ENCODE results near the gene PLD4. TPM values are rescaled to one million over a fixed set of nuclear protein-coding genes. Genes with fewer than 3 reads are reported as not detected.

Gene PLD4
- total and polyA plus RNA-seq, 2 experiments from 2014 or later = not detected

GRCh38 chr14:104954746-104955395 is 30.2 kb downstream of the PLD4 start:
- Mint-ChIP-seq H3K4me1 (no peaks in the 10 kb centered on the region), H3K9me3 (peaks cover 8% of the 10 kb centered on the region), H3K27me3 (ENCODE audit: insufficient read depth, low read depth, poor library complexity) (peaks cover 8% of the 10 kb centered on the region), H3K27ac (no peak overlapping the region), H3K4me3 (no peak overlapping the region), H3K36me3 (ENCODE audit: low read depth) (peaks cover 4% of the 10 kb centered on the region; the same call in 2 of the 3 replicates)
- H3K4me3 ChIP-seq = no peak overlapping the region
- no peaks in the 10 kb centered on the region for H3K79me2 ChIP-seq (replicated peaks; ENCODE audit: insufficient read depth)
- no peaks in the 10 kb centered on the region for H3K27me3 ChIP-seq (ENCODE audit: insufficient read depth)
- no peaks in the 10 kb centered on the region for H4K20me1 ChIP-seq (replicated peaks; ENCODE audit: insufficient read depth)
- H3K4me2 ChIP-seq = no peak overlapping the region
- no peaks in the 10 kb centered on the region for H3K9me2 ChIP-seq (ENCODE audit: insufficient read depth)
- no peaks in the 10 kb centered on the region for H3K4me1 ChIP-seq (ENCODE audit: insufficient read depth)
- no peaks in the 10 kb centered on the region for H3K36me3 ChIP-seq (ENCODE audit: insufficient read depth)
- no peak overlapping the region for H2AFZ ChIP-seq
- TF ChIP-seq JUNB (IDR thresholded peaks at IDR 0.05; ENCODE audit: unreplicated experiment) (no peak), ZNF331 (CRISPR knock-in tag; IDR thresholded peaks at IDR 0.05; ENCODE audit: low read depth) (no peak), CTCF (conservative IDR thresholded peaks at IDR 0.05; ENCODE audit: low read depth in 2 of 2) (no peak), REST (IDR thresholded peaks at IDR 0.05; ENCODE audit: unreplicated experiment) (no peak), EZH2 (IDR thresholded peaks at IDR 0.05; ENCODE audit: low read depth, unreplicated experiment) (no peak), POLR2AphosphoS5 (IDR thresholded peaks at IDR 0.05; ENCODE audit: low read depth) (no peak), EZH2phosphoT487 (IDR thresholded peaks at IDR 0.05; ENCODE audit: unreplicated experiment) (no peak), ZNF114 (CRISPR knock-in tag; IDR thresholded peaks at IDR 0.05) (no peak), CREB1 (CRISPR knock-in tag; IDR thresholded peaks at IDR 0.05; ENCODE audit: low read depth) (no peak), NANOG (IDR thresholded peaks at IDR 0.05; ENCODE audit: borderline replicate concordance) (no peak), STAT1 (IDR thresholded peaks at IDR 0.05; ENCODE audit: unreplicated experiment) (no peak)
- TF ChIP-seq, protein P1, sequence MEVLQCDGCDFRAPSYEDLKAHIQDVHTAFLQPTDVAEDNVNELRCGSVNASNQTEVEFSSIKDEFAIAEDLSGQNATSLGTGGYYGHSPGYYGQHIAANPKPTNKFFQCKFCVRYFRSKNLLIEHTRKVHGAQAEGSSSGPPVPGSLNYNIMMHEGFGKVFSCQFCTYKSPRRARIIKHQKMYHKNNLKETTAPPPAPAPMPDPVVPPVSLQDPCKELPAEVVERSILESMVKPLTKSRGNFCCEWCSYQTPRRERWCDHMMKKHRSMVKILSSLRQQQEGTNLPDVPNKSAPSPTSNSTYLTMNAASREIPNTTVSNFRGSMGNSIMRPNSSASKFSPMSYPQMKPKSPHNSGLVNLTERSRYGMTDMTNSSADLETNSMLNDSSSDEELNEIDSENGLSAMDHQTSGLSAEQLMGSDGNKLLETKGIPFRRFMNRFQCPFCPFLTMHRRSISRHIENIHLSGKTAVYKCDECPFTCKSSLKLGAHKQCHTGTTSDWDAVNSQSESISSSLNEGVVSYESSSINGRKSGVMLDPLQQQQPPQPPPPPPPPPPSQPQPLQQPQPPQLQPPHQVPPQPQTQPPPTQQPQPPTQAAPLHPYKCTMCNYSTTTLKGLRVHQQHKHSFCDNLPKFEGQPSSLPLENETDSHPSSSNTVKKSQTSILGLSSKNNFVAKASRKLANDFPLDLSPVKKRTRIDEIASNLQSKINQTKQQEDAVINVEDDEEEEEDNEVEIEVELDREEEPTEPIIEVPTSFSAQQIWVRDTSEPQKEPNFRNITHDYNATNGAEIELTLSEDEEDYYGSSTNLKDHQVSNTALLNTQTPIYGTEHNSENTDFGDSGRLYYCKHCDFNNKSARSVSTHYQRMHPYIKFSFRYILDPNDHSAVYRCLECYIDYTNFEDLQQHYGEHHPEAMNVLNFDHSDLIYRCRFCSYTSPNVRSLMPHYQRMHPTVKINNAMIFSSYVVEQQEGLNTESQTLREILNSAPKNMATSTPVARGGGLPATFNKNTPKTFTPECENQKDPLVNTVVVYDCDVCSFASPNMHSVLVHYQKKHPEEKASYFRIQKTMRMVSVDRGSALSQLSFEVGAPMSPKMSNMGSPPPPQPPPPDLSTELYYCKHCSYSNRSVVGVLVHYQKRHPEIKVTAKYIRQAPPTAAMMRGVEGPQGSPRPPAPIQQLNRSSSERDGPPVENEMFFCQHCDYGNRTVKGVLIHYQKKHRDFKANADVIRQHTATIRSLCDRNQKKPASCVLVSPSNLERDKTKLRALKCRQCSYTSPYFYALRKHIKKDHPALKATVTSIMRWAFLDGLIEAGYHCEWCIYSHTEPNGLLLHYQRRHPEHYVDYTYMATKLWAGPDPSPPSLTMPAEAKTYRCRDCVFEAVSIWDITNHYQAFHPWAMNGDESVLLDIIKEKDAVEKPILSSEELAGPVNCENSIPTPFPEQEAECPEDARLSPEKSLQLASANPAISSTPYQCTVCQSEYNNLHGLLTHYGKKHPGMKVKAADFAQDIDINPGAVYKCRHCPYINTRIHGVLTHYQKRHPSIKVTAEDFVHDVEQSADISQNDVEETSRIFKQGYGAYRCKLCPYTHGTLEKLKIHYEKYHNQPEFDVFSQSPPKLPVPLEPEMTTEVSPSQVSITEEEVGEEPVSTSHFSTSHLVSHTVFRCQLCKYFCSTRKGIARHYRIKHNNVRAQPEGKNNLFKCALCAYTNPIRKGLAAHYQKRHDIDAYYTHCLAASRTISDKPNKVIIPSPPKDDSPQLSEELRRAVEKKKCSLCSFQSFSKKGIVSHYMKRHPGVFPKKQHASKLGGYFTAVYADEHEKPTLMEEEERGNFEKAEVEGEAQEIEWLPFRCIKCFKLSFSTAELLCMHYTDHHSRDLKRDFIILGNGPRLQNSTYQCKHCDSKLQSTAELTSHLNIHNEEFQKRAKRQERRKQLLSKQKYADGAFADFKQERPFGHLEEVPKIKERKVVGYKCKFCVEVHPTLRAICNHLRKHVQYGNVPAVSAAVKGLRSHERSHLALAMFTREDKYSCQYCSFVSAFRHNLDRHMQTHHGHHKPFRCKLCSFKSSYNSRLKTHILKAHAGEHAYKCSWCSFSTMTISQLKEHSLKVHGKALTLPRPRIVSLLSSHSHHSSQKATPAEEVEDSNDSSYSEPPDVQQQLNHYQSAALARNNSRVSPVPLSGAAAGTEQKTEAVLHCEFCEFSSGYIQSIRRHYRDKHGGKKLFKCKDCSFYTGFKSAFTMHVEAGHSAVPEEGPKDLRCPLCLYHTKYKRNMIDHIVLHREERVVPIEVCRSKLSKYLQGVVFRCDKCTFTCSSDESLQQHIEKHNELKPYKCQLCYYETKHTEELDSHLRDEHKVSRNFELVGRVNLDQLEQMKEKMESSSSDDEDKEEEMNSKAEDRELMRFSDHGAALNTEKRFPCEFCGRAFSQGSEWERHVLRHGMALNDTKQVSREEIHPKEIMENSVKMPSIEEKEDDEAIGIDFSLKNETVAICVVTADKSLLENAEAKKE (CRISPR knock-in tag; IDR thresholded peaks at IDR 0.05) = no peak
- TF ChIP-seq, protein P2, sequence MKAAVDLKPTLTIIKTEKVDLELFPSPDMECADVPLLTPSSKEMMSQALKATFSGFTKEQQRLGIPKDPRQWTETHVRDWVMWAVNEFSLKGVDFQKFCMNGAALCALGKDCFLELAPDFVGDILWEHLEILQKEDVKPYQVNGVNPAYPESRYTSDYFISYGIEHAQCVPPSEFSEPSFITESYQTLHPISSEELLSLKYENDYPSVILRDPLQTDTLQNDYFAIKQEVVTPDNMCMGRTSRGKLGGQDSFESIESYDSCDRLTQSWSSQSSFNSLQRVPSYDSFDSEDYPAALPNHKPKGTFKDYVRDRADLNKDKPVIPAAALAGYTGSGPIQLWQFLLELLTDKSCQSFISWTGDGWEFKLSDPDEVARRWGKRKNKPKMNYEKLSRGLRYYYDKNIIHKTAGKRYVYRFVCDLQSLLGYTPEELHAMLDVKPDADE (IDR thresholded peaks at IDR 0.05) = no peak
- no peak for DNase-seq (ENCODE audit: low spot score)
- no peak for ATAC-seq
- no peak overlapping the region for H3K27ac ChIP-seq (ENCODE audit: low read depth)
- no peaks in the 10 kb centered on the region for H3F3A ChIP-seq (replicated peaks; ENCODE audit: low read depth)
